Bronchial epithelial cell (primary cell): ENCODE measurements around the gene RSAD1. TPM values are rescaled to one million over a fixed set of nuclear protein-coding genes. Genes with fewer than 3 reads are reported as not detected.
A peak's percentile ranks its signal among the peaks of the same experiment; 100 is the strongest.

Source experiments
- DNase-seq: peaks from one replicate; pipeline ENCODE4 v3.0.0-alpha.2; 2010; ENCODE audit warnings: low read depth
- FAIRE-seq: peaks from 2 replicates; lab custom pipeline; 2011; peaks lifted over from hg19 to GRCh38; lab: Jason Lieb, UNC
- H3K27me3 ChIP-seq: 2 replicates; pipeline ENCODE4 v1.5.1; 2011; ENCODE audit warnings: low read length; ENCODE audit not compliant: control insufficient read depth, insufficient read depth
- H3K36me3 ChIP-seq: 2 replicates; pipeline ENCODE4 v1.5.1; 2011; ENCODE audit warnings: low read length; ENCODE audit not compliant: control insufficient read depth, insufficient read depth
- H3K4me3 ChIP-seq: 2 replicates; pipeline ENCODE4 v1.5.1; 2011; ENCODE audit warnings: mild to moderate bottlenecking, low read depth, low read length, control low read depth
- total RNA-seq: library from RNA; depleted of rRNA; stranded (reverse); fragments of >200 nt; gene quantifications from 2 replicates; pipeline ENCODE4 v1.2.1, GENCODE V29; 2014
- TF ChIP-seq, protein P1 (sequence below): IDR thresholded peaks from 2 replicates; pipeline ENCODE4 v1.5.1; 2011; ENCODE audit warnings: mild to moderate bottlenecking, moderate library complexity, low read length, control low read depth, inconsistent platforms; ENCODE audit not compliant: insufficient read depth, severe bottlenecking

The RSAD1 gene
- total RNA-seq, 1 donor from 2014 or later: 14.2 TPM

DNA sequence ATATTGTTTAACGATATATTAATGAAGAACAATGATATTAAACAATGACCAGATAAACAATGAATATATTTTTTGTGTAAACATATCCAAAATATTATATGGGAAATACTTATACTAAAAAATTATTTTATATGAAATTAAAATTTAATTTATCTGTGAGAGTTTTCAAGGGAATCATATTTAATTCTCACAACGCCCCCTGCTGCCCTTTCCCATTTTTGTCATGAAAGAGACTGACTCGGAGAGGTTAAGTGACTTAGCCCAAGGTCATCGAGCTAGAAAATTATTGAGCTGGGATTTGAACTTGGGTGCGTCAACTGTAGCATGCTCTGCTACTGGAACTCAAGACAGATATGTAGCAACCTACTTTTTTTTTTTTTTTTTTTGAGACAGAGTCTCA, 22.4 kb downstream of the RSAD1 start:
- no peak for DNase-seq
- TF ChIP-seq, protein P1, sequence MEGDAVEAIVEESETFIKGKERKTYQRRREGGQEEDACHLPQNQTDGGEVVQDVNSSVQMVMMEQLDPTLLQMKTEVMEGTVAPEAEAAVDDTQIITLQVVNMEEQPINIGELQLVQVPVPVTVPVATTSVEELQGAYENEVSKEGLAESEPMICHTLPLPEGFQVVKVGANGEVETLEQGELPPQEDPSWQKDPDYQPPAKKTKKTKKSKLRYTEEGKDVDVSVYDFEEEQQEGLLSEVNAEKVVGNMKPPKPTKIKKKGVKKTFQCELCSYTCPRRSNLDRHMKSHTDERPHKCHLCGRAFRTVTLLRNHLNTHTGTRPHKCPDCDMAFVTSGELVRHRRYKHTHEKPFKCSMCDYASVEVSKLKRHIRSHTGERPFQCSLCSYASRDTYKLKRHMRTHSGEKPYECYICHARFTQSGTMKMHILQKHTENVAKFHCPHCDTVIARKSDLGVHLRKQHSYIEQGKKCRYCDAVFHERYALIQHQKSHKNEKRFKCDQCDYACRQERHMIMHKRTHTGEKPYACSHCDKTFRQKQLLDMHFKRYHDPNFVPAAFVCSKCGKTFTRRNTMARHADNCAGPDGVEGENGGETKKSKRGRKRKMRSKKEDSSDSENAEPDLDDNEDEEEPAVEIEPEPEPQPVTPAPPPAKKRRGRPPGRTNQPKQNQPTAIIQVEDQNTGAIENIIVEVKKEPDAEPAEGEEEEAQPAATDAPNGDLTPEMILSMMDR: peak; percentile 27
- no peaks in the 10 kb centered on the region for H3K27me3 ChIP-seq
- no peak for FAIRE-seq
- H3K4me3 ChIP-seq: no peak overlapping the region
- H3K36me3 ChIP-seq: no peaks in the 10 kb centered on the region

DNA sequence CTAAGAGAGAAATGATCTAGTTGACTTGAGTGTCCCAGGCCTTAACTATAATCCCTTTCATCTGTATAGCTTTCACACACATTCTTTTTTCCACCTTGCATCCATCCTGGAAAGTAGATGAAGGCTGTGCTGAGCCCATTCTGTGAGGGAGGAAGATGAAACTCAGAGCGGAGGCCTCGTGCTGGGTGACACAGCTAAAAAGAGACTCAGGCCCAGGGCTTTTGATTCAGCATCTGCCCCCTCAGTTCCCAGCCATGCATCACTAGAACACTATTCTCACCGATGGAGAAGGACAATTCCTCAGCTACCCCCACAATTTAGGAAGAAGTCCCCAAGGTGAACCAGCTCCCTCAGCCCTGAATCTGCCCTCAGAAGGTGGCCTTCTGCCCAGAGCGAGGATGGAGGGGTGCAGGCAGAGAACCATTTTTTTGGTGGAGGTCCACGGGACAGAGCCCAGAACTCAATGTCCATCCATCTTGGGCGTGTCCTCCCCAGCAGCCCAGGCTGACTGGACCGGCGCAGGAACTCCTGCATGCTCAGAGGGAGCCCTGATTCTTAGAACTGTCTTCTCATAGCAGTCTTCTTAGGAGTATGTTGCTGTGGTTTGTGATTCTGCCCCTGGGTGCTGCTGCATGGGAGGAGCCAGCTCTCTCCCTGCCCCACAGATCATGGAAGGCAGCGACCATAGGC, 23.8 kb downstream of the RSAD1 start:
- DNase-seq (no peak), FAIRE-seq (no peak)
- Histone ChIP-seq H3K4me3 (no peak overlapping the region), H3K27me3 (no peaks in the 10 kb centered on the region), H3K36me3 (no peaks in the 10 kb centered on the region)
- TF ChIP-seq, protein P1: no peak

- Histone ChIP-seq H3K4me3 (no peak overlapping the region), H3K27me3 (no peaks in the 10 kb centered on the region), H3K36me3 (no peaks in the 10 kb centered on the region)
- FAIRE-seq (no peak), DNase-seq (peak; percentile 50)
- TF ChIP-seq, protein P1: no peak
Observed at GRCh38 chr17:50505591-50506130, 27.0 kb downstream of the RSAD1 start.

DNA sequence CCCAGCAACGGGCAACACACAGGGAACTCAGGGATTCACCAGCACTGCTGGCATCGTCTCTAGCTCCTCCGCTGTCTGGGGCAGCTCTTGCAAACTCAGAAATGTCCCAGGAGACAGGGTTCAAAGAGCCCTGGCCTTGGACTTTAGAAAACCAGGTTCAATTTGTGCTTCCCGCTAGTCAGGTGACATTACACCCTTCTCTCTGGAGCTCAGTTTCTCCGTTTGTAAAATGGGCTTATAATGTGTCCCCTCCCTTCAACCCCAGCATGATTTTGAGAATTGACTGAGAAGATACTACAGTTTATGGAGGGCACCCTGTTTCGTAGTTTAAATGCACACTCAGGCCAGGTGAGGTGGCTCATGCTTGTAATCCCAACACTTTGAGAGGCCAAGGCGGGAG, 27.6 kb downstream of the RSAD1 start:
- no peak overlapping the region for H3K4me3 ChIP-seq
- DNase-seq (no peak), FAIRE-seq (no peak)
- no peaks in the 10 kb centered on the region for H3K27me3 ChIP-seq
- TF ChIP-seq, protein P1: no peak
- no peaks in the 10 kb centered on the region for H3K36me3 ChIP-seq

GRCh38 chr17:50507871-50508572, 29.4 kb downstream of the RSAD1 start, which contains the start of gene MYCBPAP:
Gene MYCBPAP (plus strand): TSS chr17:50508439. CDS start chr17:50508675, 236 bp downstream.
- TF ChIP-seq, protein P1: peak; percentile 51
- no peak for DNase-seq
- FAIRE-seq: no peak
- Histone ChIP-seq H3K4me3 (peak within 1 kb of the TSS; percentile 42), H3K27me3 (no peaks in the 10 kb centered on the region), H3K36me3 (no peaks in the 10 kb centered on the region)
